WTC11 (cell line): ENCODE data around the gene COL4A1. TPM values are rescaled to one million over a fixed set of nuclear protein-coding genes. Genes with fewer than 3 reads are reported as not detected.

Experiments
- ATAC-seq: fragments of 200-7000 bp; cut with Tn5 transposase; 2 replicates; pipeline ENCODE4 v1.10.0; 2021; ENCODE audit warnings: mild to moderate bottlenecking, moderate library complexity
- CTCF ChIA-PET: fragments of 300-600 bp; sonication (Branson Sonifier 250); formaldehyde crosslinking; loops from one replicate; lab custom pipeline; 2021; ENCODE audit warnings: antibody characterized with exemption; lab: Charles Lee
- POLR2A ChIA-PET: fragments of 350-600 bp; sonication (Branson Sonifier 250); formaldehyde crosslinking; loops from one replicate; lab custom pipeline; 2021; ENCODE audit warnings: antibody characterized with exemption; lab: Charles Lee
- DNase-seq: peaks from one replicate; pipeline ENCODE4 v3.0.0; 2021; ENCODE audit warnings: low spot score
- H3K27ac Mint-ChIP-seq: 2 replicates; pipeline ENCODE4 v1.8.0; 2021; ENCODE audit warnings: mixed read lengths
- H3K27me3 Mint-ChIP-seq: 2 replicates; pipeline ENCODE4 v1.8.0; 2021; ENCODE audit warnings: low read depth, mild to moderate bottlenecking, moderate library complexity, mixed read lengths
- H3K36me3 Mint-ChIP-seq: 2 replicates; pipeline ENCODE4 v1.8.0; 2021; ENCODE audit warnings: mixed read lengths
- H3K4me1 Mint-ChIP-seq: 2 replicates; pipeline ENCODE4 v1.8.0; 2022; ENCODE audit warnings: mixed read lengths
- H3K4me3 Mint-ChIP-seq: 2 replicates; pipeline ENCODE4 v1.8.0; 2021; ENCODE audit warnings: mild to moderate bottlenecking, moderate library complexity, mixed read lengths
- H3K9me3 Mint-ChIP-seq: 2 replicates; pipeline ENCODE4 v1.8.0; 2021; ENCODE audit warnings: mixed read lengths
- AFF4 ChIP-seq: sonication (generic); formaldehyde crosslinking; IDR thresholded peaks from 2 replicates; pipeline ENCODE4 v1.8.1; 2023; ENCODE audit warnings: mild to moderate bottlenecking, missing genetic modification reagents, borderline replicate concordance
- ETV6 ChIP-seq: sonication (generic); formaldehyde crosslinking; IDR thresholded peaks from 2 replicates; pipeline ENCODE4 v1.8.1; 2022; ENCODE audit warnings: mild to moderate bottlenecking, missing genetic modification reagents
- FOXP4 ChIP-seq: sonication (generic); formaldehyde crosslinking; IDR thresholded peaks from 2 replicates; pipeline ENCODE4 v1.8.0; 2022; ENCODE audit warnings: mild to moderate bottlenecking, missing genetic modification reagents
- HMGXB4 ChIP-seq: sonication (generic); formaldehyde crosslinking; IDR thresholded peaks from 2 replicates; pipeline ENCODE4 v1.8.1; 2023; ENCODE audit warnings: mild to moderate bottlenecking, moderate library complexity, missing genetic modification reagents
- MXD4 ChIP-seq: fragments of 250-450 bp; sonication (Bioruptor Pico); IDR thresholded peaks from 2 replicates; pipeline ENCODE4 v1.8.0; 2021; ENCODE audit warnings: mild to moderate bottlenecking, moderate library complexity, borderline replicate concordance
- NR1H2 ChIP-seq: sonication (generic); formaldehyde crosslinking; IDR thresholded peaks from 2 replicates; pipeline ENCODE4 v1.9.0; 2021; ENCODE audit warnings: mild to moderate bottlenecking, moderate library complexity, missing genetic modification reagents
- NR2C2 ChIP-seq: sonication (generic); formaldehyde crosslinking; IDR thresholded peaks from 2 replicates; pipeline ENCODE4 v1.8.0; 2022; ENCODE audit warnings: mild to moderate bottlenecking, missing genetic modification reagents
- STAT6 ChIP-seq: sonication (generic); formaldehyde crosslinking; conservative IDR thresholded peaks from 2 replicates; pipeline ENCODE4 v1.8.1; 2023; ENCODE audit warnings: mild to moderate bottlenecking, low read depth, missing genetic modification reagents, moderate library complexity
- TCF7 ChIP-seq: sonication (generic); formaldehyde crosslinking; IDR thresholded peaks from 2 replicates; pipeline ENCODE4 v1.8.0; 2022; ENCODE audit warnings: mild to moderate bottlenecking, low read depth, missing genetic modification reagents, moderate library complexity
- USF2 ChIP-seq: sonication (generic); formaldehyde crosslinking; IDR thresholded peaks from 2 replicates; pipeline ENCODE4 v1.8.1; 2023; ENCODE audit warnings: mild to moderate bottlenecking, missing genetic modification reagents, moderate library complexity
- ZMAT4 ChIP-seq: fragments of 250-450 bp; sonication (Bioruptor Pico); IDR thresholded peaks from 2 replicates; pipeline ENCODE4 v1.9.0; 2021; ENCODE audit warnings: mild to moderate bottlenecking
- ZNF232 ChIP-seq: sonication (generic); formaldehyde crosslinking; IDR thresholded peaks from 2 replicates; pipeline ENCODE4 v1.8.0; 2022; ENCODE audit warnings: mild to moderate bottlenecking, missing genetic modification reagents
- ZNF423 ChIP-seq: fragments of 250-450 bp; sonication (Bioruptor Pico); IDR thresholded peaks from 2 replicates; pipeline ENCODE4 v2.1.2; 2022; ENCODE audit warnings: mild to moderate bottlenecking, moderate library complexity
- total RNA-seq: library from RNA; stranded (reverse); gene quantifications from 3 replicates; pipeline ENCODE4 v1.2.3, GENCODE V29; 2021
- TF ChIP-seq, protein P1 (sequence below): sonication (generic); formaldehyde crosslinking; IDR thresholded peaks from 2 replicates; pipeline ENCODE4 v1.8.1; 2022; ENCODE audit warnings: missing genetic modification reagents, borderline replicate concordance
- TF ChIP-seq, protein P2 (sequence below): sonication (generic); formaldehyde crosslinking; IDR thresholded peaks from 2 replicates; pipeline ENCODE4 v1.8.1; 2023; ENCODE audit warnings: mild to moderate bottlenecking, missing genetic modification reagents

The COL4A1 gene
- total RNA-seq, 1 experiment from 2014 or later = 89.6 TPM

DNA sequence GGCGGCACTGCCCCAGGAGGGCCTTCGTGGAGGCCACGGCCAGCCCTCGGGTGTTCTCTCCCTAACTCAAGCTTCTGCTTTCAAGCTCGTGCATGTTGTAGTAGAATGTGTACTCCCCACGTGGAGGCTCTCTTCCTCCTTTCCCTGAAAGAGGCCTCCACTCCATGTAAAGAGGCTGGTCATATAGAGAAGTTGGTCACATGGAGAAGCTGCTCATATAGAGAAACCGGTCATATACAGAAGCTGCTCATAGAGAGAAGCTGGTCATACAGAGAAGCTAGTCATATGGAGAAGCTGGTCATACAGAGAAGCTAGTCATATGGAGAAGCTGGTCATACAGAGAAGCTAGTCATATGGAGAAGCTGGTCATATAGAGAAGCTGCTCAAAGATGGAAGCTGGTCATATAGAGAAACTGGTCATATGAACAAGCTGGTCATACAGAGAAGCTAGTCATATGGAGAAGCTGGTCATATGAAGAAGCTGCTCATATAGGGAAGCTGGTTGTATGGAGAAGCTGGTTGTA lies 152.5 kb downstream of the COL4A1 start (continued):
- TF ChIP-seq STAT6 (CRISPR knock-in tag) (no peak), ZNF423 (CRISPR knock-in tag) (no peak), FOXP4 (CRISPR knock-in tag) (no peak), ETV6 (CRISPR knock-in tag) (no peak), USF2 (CRISPR knock-in tag) (no peak), NR2C2 (no peak), TCF7 (CRISPR knock-in tag) (no peak), ZMAT4 (CRISPR knock-in tag) (no peak), NR1H2 (CRISPR knock-in tag) (no peak), MXD4 (CRISPR knock-in tag) (no peak)
- TF ChIP-seq, protein P1, sequence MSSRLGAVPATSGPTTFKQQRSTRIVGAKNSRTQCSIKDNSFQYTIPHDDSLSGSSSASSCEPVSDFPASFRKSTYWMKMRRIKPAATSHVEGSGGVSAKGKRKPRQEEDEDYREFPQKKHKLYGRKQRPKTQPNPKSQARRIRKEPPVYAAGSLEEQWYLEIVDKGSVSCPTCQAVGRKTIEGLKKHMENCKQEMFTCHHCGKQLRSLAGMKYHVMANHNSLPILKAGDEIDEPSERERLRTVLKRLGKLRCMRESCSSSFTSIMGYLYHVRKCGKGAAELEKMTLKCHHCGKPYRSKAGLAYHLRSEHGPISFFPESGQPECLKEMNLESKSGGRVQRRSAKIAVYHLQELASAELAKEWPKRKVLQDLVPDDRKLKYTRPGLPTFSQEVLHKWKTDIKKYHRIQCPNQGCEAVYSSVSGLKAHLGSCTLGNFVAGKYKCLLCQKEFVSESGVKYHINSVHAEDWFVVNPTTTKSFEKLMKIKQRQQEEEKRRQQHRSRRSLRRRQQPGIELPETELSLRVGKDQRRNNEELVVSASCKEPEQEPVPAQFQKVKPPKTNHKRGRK (CRISPR knock-in tag) = no peak

DNA sequence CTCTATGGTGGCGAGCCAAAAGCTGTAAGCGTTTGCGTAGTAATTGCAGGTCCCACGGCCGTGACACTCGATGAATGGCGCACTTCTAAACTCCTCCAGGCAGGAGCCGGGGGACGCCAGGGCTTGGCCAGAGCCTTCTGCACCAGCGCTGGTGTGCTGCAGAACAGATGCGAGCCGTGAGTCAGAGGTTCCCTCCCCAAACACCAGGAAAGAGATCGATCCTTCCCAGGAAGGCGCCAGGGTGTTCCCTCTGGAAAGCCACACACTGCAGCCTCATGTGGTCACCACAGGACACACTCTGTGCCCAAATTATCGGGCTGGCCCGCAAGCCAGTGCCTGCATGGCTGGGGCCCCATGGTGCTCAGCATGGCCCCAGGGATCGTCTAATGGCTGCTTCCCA lies 154.6 kb downstream of the COL4A1 start:
- Mint-ChIP-seq H3K27ac (no peak overlapping the region), H3K36me3 (peaks cover 25% of the 10 kb centered on the region), H3K9me3 (peaks cover 3% of the 10 kb centered on the region; the same call in 1 of the 2 replicates), H3K27me3 (no peaks in the 10 kb centered on the region), H3K4me1 (peaks cover 7% of the 10 kb centered on the region), H3K4me3 (no peak overlapping the region)
- ChIA-PET POLR2A (no interaction called here), CTCF (no interaction called here)
- no peak for DNase-seq
- ATAC-seq = no peak
- TF ChIP-seq AFF4 (CRISPR knock-in tag) = no peak
- no peak for TF ChIP-seq USF2 (CRISPR knock-in tag)
- TF ChIP-seq FOXP4 (CRISPR knock-in tag) = no peak
- TF ChIP-seq, protein P2, sequence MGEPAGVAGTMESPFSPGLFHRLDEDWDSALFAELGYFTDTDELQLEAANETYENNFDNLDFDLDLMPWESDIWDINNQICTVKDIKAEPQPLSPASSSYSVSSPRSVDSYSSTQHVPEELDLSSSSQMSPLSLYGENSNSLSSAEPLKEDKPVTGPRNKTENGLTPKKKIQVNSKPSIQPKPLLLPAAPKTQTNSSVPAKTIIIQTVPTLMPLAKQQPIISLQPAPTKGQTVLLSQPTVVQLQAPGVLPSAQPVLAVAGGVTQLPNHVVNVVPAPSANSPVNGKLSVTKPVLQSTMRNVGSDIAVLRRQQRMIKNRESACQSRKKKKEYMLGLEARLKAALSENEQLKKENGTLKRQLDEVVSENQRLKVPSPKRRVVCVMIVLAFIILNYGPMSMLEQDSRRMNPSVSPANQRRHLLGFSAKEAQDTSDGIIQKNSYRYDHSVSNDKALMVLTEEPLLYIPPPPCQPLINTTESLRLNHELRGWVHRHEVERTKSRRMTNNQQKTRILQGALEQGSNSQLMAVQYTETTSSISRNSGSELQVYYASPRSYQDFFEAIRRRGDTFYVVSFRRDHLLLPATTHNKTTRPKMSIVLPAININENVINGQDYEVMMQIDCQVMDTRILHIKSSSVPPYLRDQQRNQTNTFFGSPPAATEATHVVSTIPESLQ (CRISPR knock-in tag) = no peak
- TF ChIP-seq ZNF232 = no peak
- TF ChIP-seq HMGXB4 (CRISPR knock-in tag) = no peak
